Stimulated activated memory B cell treated with anti-CD40 and anti-IgM and Interleukin-4, amounts not matched to agents 10 μg/mL and 1 μg/mL and 100 μg/mL, for 72 hours (primary cell): ENCODE results near the gene CYB5R2.

Experiments
- ATAC-seq: fragments of 150-1000 bp; cut with Tn5 transposase; 2 replicates; pipeline ENCODE4 v1.10.0; 2021
- H3K27ac Mint-ChIP-seq: one replicate; pipeline ENCODE4 v1.8.0; 2022; ENCODE audit warnings: mild to moderate bottlenecking, mixed read lengths
- H3K27me3 Mint-ChIP-seq: one replicate; pipeline ENCODE4 v1.8.0; 2022; ENCODE audit warnings: mixed read lengths
- H3K36me3 Mint-ChIP-seq: one replicate; pipeline ENCODE4 v1.8.0; 2022; ENCODE audit warnings: mixed read lengths
- H3K4me1 Mint-ChIP-seq: one replicate; pipeline ENCODE4 v1.8.0; 2022; ENCODE audit warnings: mixed read lengths
- H3K4me3 Mint-ChIP-seq: one replicate; pipeline ENCODE4 v1.8.0; 2022; ENCODE audit warnings: mild to moderate bottlenecking, moderate library complexity, mixed read lengths
- H3K9me3 Mint-ChIP-seq: one replicate; pipeline ENCODE4 v1.8.0; 2022; ENCODE audit warnings: mixed read lengths

CYB5R2 gene

DNA sequence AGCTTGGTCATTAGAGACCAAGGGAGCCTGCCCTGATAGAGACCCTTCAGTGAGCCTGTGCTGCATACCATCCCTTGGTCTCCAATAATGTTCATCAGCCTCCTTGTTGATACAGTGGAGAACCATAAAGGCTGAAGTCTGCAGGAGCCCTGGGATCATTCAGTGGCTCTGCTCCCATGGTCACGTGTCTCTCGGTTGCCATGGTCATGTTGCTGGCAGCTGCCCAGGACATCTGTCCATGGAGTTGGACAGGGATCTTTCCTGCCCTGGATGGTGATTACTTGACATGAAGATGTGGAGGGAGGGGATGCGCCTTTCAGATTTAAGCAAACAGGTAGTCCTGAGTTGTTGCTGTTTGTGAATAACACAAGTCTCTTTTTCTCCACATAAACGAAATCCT is 38.2 kb downstream of the CYB5R2 start:
- ATAC-seq, result no peak
- Mint-ChIP-seq H3K36me3 (peaks cover 90% of the 10 kb centered on the region), H3K27ac (no peak overlapping the region), H3K4me1 (peaks cover 19% of the 10 kb centered on the region), H3K4me3 (no peak overlapping the region), H3K9me3 (no peaks in the 10 kb centered on the region), H3K27me3 (no peaks in the 10 kb centered on the region)

DNA sequence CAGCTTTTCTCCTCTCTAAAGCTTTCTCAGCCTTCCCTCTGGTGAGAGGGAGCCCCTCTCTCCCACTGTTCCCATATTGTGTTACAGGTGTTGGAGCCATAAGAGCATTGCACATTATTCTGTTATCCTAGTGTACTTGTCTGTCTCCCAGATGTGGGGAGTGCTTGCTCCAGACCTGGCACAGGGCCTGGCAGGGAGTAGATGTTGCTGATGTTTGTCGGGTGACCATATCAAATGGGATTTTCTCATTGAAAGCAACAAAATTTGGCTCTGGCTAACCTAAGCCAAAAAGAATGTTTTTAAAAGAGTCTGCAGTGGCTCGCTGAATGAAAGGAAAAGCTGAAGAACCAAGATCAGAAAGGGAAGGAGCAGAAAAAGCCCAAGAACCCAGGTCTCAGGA is 41.1 kb downstream of the CYB5R2 start:
- H3K36me3 Mint-ChIP-seq, result peaks cover 83% of the 10 kb centered on the region
- H3K4me3 Mint-ChIP-seq, result no peak overlapping the region
- H3K27me3 Mint-ChIP-seq, result no peaks in the 10 kb centered on the region
- H3K27ac Mint-ChIP-seq, result no peak overlapping the region
- H3K9me3 Mint-ChIP-seq, result no peaks in the 10 kb centered on the region
- no peak for ATAC-seq
- no peaks in the 10 kb centered on the region for H3K4me1 Mint-ChIP-seq

GRCh38 chr11:7630002-7630401 is 43.3 kb downstream of the CYB5R2 start:
- H3K4me3 Mint-ChIP-seq, result no peak overlapping the region
- no peak overlapping the region for H3K27ac Mint-ChIP-seq
- no peaks in the 10 kb centered on the region for H3K9me3 Mint-ChIP-seq
- no peaks in the 10 kb centered on the region for H3K27me3 Mint-ChIP-seq
- H3K36me3 Mint-ChIP-seq, result peaks cover 75% of the 10 kb centered on the region
- no peak for ATAC-seq
- no peaks in the 10 kb centered on the region for H3K4me1 Mint-ChIP-seq

- H3K4me3 Mint-ChIP-seq, result no peak overlapping the region
- no peaks in the 10 kb centered on the region for H3K9me3 Mint-ChIP-seq
- H3K4me1 Mint-ChIP-seq, result no peaks in the 10 kb centered on the region
- H3K27me3 Mint-ChIP-seq, result no peaks in the 10 kb centered on the region
- peaks cover 66% of the 10 kb centered on the region for H3K36me3 Mint-ChIP-seq
- no peak for ATAC-seq
- H3K27ac Mint-ChIP-seq, result no peak overlapping the region
Measured at GRCh38 chr11:7628660-7629059, 44.6 kb downstream of the CYB5R2 start.

DNA sequence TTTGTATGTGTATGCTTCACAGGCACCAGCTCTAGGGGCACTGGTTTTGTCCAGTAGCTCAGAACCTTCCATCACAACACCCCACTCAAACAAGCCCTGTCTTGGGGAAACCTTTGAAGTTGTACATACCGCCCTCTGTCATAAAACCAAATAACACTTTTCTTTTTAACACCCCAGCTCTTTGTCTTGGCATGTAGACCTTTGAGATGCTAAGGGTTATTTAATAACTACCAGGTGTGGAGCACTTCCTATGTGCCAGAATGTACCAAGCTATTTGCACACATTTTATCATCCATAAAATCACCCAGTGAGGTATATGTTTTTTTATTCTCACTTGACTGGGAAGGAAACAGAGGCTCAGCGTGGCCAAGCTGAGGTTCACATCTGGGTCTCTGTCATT is 50.6 kb downstream of the CYB5R2 start:
- no peaks in the 10 kb centered on the region for H3K9me3 Mint-ChIP-seq
- H3K27ac Mint-ChIP-seq, result no peak overlapping the region
- H3K36me3 Mint-ChIP-seq, result peaks cover 41% of the 10 kb centered on the region
- H3K4me3 Mint-ChIP-seq, result no peak overlapping the region
- H3K4me1 Mint-ChIP-seq, result no peaks in the 10 kb centered on the region
- no peak for ATAC-seq
- H3K27me3 Mint-ChIP-seq, result no peaks in the 10 kb centered on the region

DNA sequence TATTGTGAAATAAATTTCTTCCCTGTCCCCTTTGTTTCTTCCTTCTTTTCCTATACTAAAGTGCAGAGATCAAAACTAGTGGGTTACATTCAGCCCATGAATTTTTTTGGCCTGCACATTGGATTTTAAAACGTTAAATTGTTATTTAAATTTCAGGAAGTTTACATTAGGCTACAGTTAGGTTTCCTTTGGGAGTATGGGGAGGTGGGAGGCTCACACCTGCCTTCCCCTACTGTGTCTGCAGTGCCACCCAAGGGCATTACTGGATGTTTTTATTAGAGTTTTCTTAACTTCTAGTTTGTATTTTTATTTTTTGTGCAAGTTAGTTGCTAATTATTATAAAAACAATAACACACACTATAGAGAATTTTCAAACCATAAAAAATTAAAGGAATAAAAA is 51.7 kb downstream of the CYB5R2 start:
- Mint-ChIP-seq H3K4me1 (no peaks in the 10 kb centered on the region), H3K4me3 (no peak overlapping the region), H3K36me3 (peaks cover 45% of the 10 kb centered on the region), H3K27ac (no peak overlapping the region), H3K9me3 (no peaks in the 10 kb centered on the region), H3K27me3 (no peaks in the 10 kb centered on the region)
- ATAC-seq, result no peak

- peaks cover 49% of the 10 kb centered on the region for H3K36me3 Mint-ChIP-seq
- no peaks in the 10 kb centered on the region for H3K4me1 Mint-ChIP-seq
- no peak for ATAC-seq
- no peak overlapping the region for H3K27ac Mint-ChIP-seq
- H3K4me3 Mint-ChIP-seq, result no peak overlapping the region
- H3K9me3 Mint-ChIP-seq, result no peaks in the 10 kb centered on the region
- H3K27me3 Mint-ChIP-seq, result no peaks in the 10 kb centered on the region
Measured at GRCh38 chr11:7621090-7621489, 52.2 kb downstream of the CYB5R2 start.

DNA sequence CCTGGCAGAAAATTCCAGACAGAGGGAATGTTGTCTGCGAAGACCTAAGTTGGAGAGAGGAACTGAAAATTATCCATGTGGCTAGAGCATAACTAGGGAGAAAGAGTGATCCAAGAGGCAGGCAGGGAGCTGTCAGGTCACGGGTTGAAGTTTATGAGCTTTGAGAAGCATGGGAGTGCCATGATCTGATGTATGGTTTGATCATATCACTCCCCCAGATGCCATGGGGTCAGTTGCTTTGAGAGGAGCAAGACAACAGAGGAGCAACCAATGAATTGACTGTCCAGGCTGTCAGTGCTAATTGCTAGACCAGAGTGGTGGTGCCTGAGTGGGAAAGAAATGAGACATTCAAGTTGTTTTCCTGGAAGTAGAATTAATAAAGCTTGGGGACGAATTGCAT is 54.0 kb downstream of the CYB5R2 start:
- peaks cover 53% of the 10 kb centered on the region for H3K36me3 Mint-ChIP-seq
- H3K27me3 Mint-ChIP-seq, result no peaks in the 10 kb centered on the region
- no peak for ATAC-seq
- H3K4me3 Mint-ChIP-seq, result no peak overlapping the region
- H3K9me3 Mint-ChIP-seq, result no peaks in the 10 kb centered on the region
- no peak overlapping the region for H3K27ac Mint-ChIP-seq
- no peaks in the 10 kb centered on the region for H3K4me1 Mint-ChIP-seq

GRCh38 chr11:7617032-7617431 is 56.3 kb downstream of the CYB5R2 start:
- Mint-ChIP-seq H3K4me3 (no peak overlapping the region), H3K27ac (no peak overlapping the region), H3K36me3 (peaks cover 65% of the 10 kb centered on the region), H3K9me3 (no peaks in the 10 kb centered on the region), H3K4me1 (no peaks in the 10 kb centered on the region), H3K27me3 (no peaks in the 10 kb centered on the region)
- ATAC-seq, result no peak
